IMR-90 (cell line): ENCODE measurements around the gene LRP5. TPM values are rescaled to one million over a fixed set of nuclear protein-coding genes. Genes with fewer than 3 reads are reported as not detected.
A peak's percentile ranks its signal among the peaks of the same experiment; 100 is the strongest.

Experiments
- ATAC-seq: fragments of 200-7000 bp; cut with Tn5 transposase; 2 replicates; pipeline ENCODE4 v1.9.1; 2020; ENCODE audit warnings: low read depth, mild to moderate bottlenecking, moderate library complexity
- BruUV-seq: library from RNA; stranded (reverse); fragments of 400-500 nt; replicated peaks from 2 replicates; lab custom pipeline; 2021; lab: Mats Ljungman, UMichigan
- CTCF ChIA-PET: fragments of 300-600 bp; formaldehyde crosslinking; extraction: SDS; loops from one replicate; lab custom pipeline; 2021; ENCODE audit warnings: antibody characterized with exemption; lab: Yijun Ruan, JAX
- POLR2A ChIA-PET: fragments of 300-600 bp; sonication (Branson Sonifier 250); formaldehyde crosslinking; loops from one replicate; lab custom pipeline; 2022; ENCODE audit warnings: antibody characterized with exemption; ENCODE audit not compliant: unreplicated experiment; lab: Charles Lee
- DNase-seq: peaks from one replicate; pipeline ENCODE4 v3.0.0; 2013
- H2AFZ ChIP-seq: replicated peaks from 2 replicates; pipeline ENCODE3; 2013; ENCODE audit warnings: low read length, mild to moderate bottlenecking; ENCODE audit not compliant: poor library complexity
- H2AK5ac ChIP-seq: 2 replicates; pipeline ENCODE4 v1.6.1; 2013; ENCODE audit warnings: low read depth, low read length, inconsistent platforms
- H2AK9ac ChIP-seq: replicated peaks from 2 replicates; pipeline ENCODE3; 2013; ENCODE audit warnings: mild to moderate bottlenecking, low read depth, low read length, moderate library complexity; ENCODE audit not compliant: poor library complexity
- H2BK120ac ChIP-seq: 2 replicates; pipeline ENCODE4 v1.6.1; 2013; ENCODE audit warnings: low read depth, low read length, inconsistent platforms
- H2BK15ac ChIP-seq: 3 replicates; pipeline ENCODE4 v1.6.1; 2013; ENCODE audit warnings: low read depth, low read length, inconsistent platforms
- H2BK20ac ChIP-seq: 2 replicates; pipeline ENCODE4 v1.6.1; 2013; ENCODE audit warnings: low read depth, mild to moderate bottlenecking, inconsistent platforms, low read length, moderate library complexity
- H2BK5ac ChIP-seq: 2 replicates; pipeline ENCODE4 v1.6.1; 2013; ENCODE audit warnings: mild to moderate bottlenecking, low read depth, low read length, inconsistent platforms; ENCODE audit not compliant: poor library complexity, severe bottlenecking
- H3K14ac ChIP-seq: replicated peaks from 2 replicates; pipeline ENCODE4 v1.6.1; 2013; ENCODE audit warnings: low read depth, low read length, inconsistent platforms
- H3K18ac ChIP-seq: 2 replicates; pipeline ENCODE4 v1.6.1; 2013; ENCODE audit warnings: low read depth, low read length, control low read depth
- H3K23ac ChIP-seq: 2 replicates; pipeline ENCODE4 v1.6.1; 2013; ENCODE audit warnings: low read depth, low read length, inconsistent platforms
- H3K27ac ChIP-seq: 2 replicates; pipeline ENCODE4 v1.5.1; 2013; ENCODE audit warnings: mild to moderate bottlenecking, control low read depth, low read length; ENCODE audit not compliant: insufficient read depth
- H3K27me3 ChIP-seq: 2 replicates; pipeline ENCODE4 v1.6.1; 2013; ENCODE audit warnings: low read length; ENCODE audit not compliant: control insufficient read depth, insufficient read depth
- H3K36me3 ChIP-seq: 2 replicates; pipeline ENCODE4 v1.6.1; 2013; ENCODE audit warnings: low read length, mixed read lengths; ENCODE audit not compliant: control insufficient read depth, insufficient read depth
- H3K4ac ChIP-seq: 2 replicates; pipeline ENCODE4 v1.6.1; 2013; ENCODE audit warnings: low read depth, low read length, inconsistent platforms
- H3K4me1 ChIP-seq: 2 replicates; pipeline ENCODE4 v1.6.1; 2013; ENCODE audit warnings: low read length, mixed read lengths; ENCODE audit not compliant: control insufficient read depth, insufficient read depth
- H3K4me2 ChIP-seq: 2 replicates; pipeline ENCODE4 v1.6.1; 2013; ENCODE audit warnings: low read depth, mild to moderate bottlenecking, control low read depth, low read length, moderate library complexity
- H3K4me3 ChIP-seq: 2 replicates; pipeline ENCODE4 v1.5.1; 2013; ENCODE audit warnings: low read depth, mild to moderate bottlenecking, control low read depth, low read length, moderate library complexity; ENCODE audit not compliant: insufficient read depth
- H3K56ac ChIP-seq: 2 replicates; pipeline ENCODE4 v1.6.1; 2013; ENCODE audit warnings: low read length, inconsistent platforms; ENCODE audit not compliant: insufficient read depth; ENCODE audit errors: extremely low read depth
- H3K79me1 ChIP-seq, 2 experiments: 2 replicates each; pipeline ENCODE4 v1.6.1; 2013; ENCODE audit warnings: low read length in 2 of 2, inconsistent platforms in 1 of 2, low read depth in 1 of 2
- H3K9ac ChIP-seq: 2 replicates; pipeline ENCODE4 v1.6.1; 2013; ENCODE audit warnings: low read depth, low read length, control low read depth
- H3K9me1 ChIP-seq: 2 replicates; pipeline ENCODE4 v1.6.1; 2013; ENCODE audit warnings: low read length, inconsistent platforms; ENCODE audit not compliant: insufficient read depth
- H3K9me3 ChIP-seq: 2 replicates; pipeline ENCODE4 v1.6.1; 2013; ENCODE audit warnings: low read length; ENCODE audit not compliant: control insufficient read depth, insufficient read depth
- H4K20me1 ChIP-seq: 2 replicates; pipeline ENCODE4 v1.6.1; 2013; ENCODE audit warnings: low read length, inconsistent platforms; ENCODE audit not compliant: insufficient read depth
- H4K5ac ChIP-seq: 2 replicates; pipeline ENCODE4 v1.6.1; 2013; ENCODE audit warnings: mild to moderate bottlenecking, low read depth, low read length, control low read depth
- H4K8ac ChIP-seq, 2 experiments: 2 replicates each; pipeline ENCODE4 v1.6.1; 2013; ENCODE audit warnings: low read depth in 2 of 2, low read length in 2 of 2, control low read depth in 1 of 2, inconsistent platforms in 1 of 2
- H4K91ac ChIP-seq: 2 replicates; pipeline ENCODE4 v1.6.1; 2013; ENCODE audit warnings: low read depth, low read length, inconsistent platforms; ENCODE audit not compliant: insufficient read depth
- BHLHE40 ChIP-seq: fragments of 150-350 bp; IDR thresholded peaks from 2 replicates; pipeline ENCODE4 v1.6.1; 2016; ENCODE audit warnings: mild to moderate bottlenecking, low read depth, low read length
- CEBPB ChIP-seq: IDR thresholded peaks from 2 replicates; pipeline ENCODE4 v1.6.1; 2012; ENCODE audit warnings: low read depth, low read length, improper control_type of control experiment
- CHD1 ChIP-seq: IDR thresholded peaks from 2 replicates; pipeline ENCODE4 v1.6.1; 2012; ENCODE audit warnings: low read depth, low read length, improper control_type of control experiment
- FOS ChIP-seq: fragments of 150-350 bp; IDR thresholded peaks from 2 replicates; pipeline ENCODE4 v1.6.1; 2016; ENCODE audit warnings: low read depth, low read length
- MAFK ChIP-seq: IDR thresholded peaks from 2 replicates; pipeline ENCODE4 v1.6.1; 2012; ENCODE audit warnings: low read depth, low read length, improper control_type of control experiment
- MAZ ChIP-seq: IDR thresholded peaks from 2 replicates; pipeline ENCODE4 v1.6.1; 2012; ENCODE audit warnings: low read depth, mild to moderate bottlenecking, low read length, improper control_type of control experiment, moderate library complexity, borderline replicate concordance
- MXI1 ChIP-seq: IDR thresholded peaks from 2 replicates; pipeline ENCODE4 v1.6.1; 2012; ENCODE audit warnings: low read depth, mild to moderate bottlenecking, low read length, moderate library complexity, borderline replicate concordance
- NFE2L2 ChIP-seq: fragments of 150-350 bp; IDR thresholded peaks from 2 replicates; pipeline ENCODE4 v1.6.1; 2016; ENCODE audit warnings: low read depth, mild to moderate bottlenecking, low read length
- POLR2A ChIP-seq: IDR thresholded peaks from 2 replicates; pipeline ENCODE4 v1.6.1; 2012; ENCODE audit warnings: mild to moderate bottlenecking, low read depth, low read length
- RAD21 ChIP-seq: IDR thresholded peaks from 2 replicates; pipeline ENCODE4 v1.6.1; 2012; ENCODE audit warnings: low read length, improper control_type of control experiment
- RFX5 ChIP-seq: IDR thresholded peaks from 2 replicates; pipeline ENCODE4 v1.8.0; 2012; ENCODE audit warnings: low read depth, mild to moderate bottlenecking, low read length, moderate library complexity
- SMC3 ChIP-seq: fragments of 150-350 bp; IDR thresholded peaks from 2 replicates; pipeline ENCODE4 v1.6.1; 2016; ENCODE audit warnings: low read depth, mild to moderate bottlenecking, antibody characterized with exemption, low read length, moderate library complexity
- WGBS, 2 experiments: methylation state at CpG; one replicate each; pipeline versions ENCODE4 v1.1.5 to v1.1.7; 2013; ENCODE audit warnings: missing lambda C conversion rate in 2 of 2; ENCODE audit not compliant: insufficient read length in 1 of 2; ENCODE audit errors: extremely low coverage in 2 of 2; 5-methylcytosine and 5-hydroxymethylcytosine counted together
- dilution Hi-C: fragments of 300-500 bp; cut with HindIII; formaldehyde crosslinking; loops from one replicate; pipeline ENCODE4 v1.14.3; 2018; ENCODE audit warnings: low sequenced_read_pairs; ENCODE audit not compliant: unreplicated experiment
- in situ Hi-C: fragments of 300-500 bp; cut with MboI; formaldehyde crosslinking; loops from 3 replicates; pipeline ENCODE4 v1.14.3; 2019; ENCODE audit warnings: low sequenced_read_pairs, inconsistent platforms, mixed read lengths
- intact Hi-C: fragments of 100-400 bp; cut with micrococcal nuclease; formaldehyde crosslinking; loops from 2 replicates; pipeline ENCODE4 v1.10.0; 2022
- polyA plus RNA-seq, 3 experiments: library from polyadenylated mRNA; depleted of rRNA; stranded (reverse); fragments of >200 nt; gene quantifications; 2 replicates each; pipeline ENCODE4 v1.2.3, GENCODE V29; 2012; ENCODE audit warnings: low replicate concordance in 1 of 3
- total RNA-seq: library from RNA; depleted of rRNA; stranded (reverse); fragments of >200 nt; gene quantifications from 2 replicates; pipeline ENCODE4 v1.2.3, GENCODE V29; 2012
- TF ChIP-seq, protein P1 (sequence below): fragments of 150-350 bp; IDR thresholded peaks from 2 replicates; pipeline ENCODE4 v1.6.1; 2016; ENCODE audit warnings: low read depth, mild to moderate bottlenecking, low read length, moderate library complexity, borderline replicate concordance
- TF ChIP-seq, protein P2 (sequence below): conservative IDR thresholded peaks from 2 replicates; pipeline ENCODE4 v1.5.1; 2012; ENCODE audit warnings: mild to moderate bottlenecking, low read depth, low read length, improper control_type of control experiment
- TF ChIP-seq, protein P3 (sequence below): fragments of 150-350 bp; IDR thresholded peaks from 2 replicates; pipeline ENCODE4 v1.6.1; 2017; ENCODE audit warnings: mild to moderate bottlenecking, antibody characterized with exemption, low read length, low read depth

The LRP5 gene
- total and polyA plus RNA-seq, 2 of the 4 experiments (the other 2 are of a cell fraction), result 10.4 to 15.0 TPM

DNA sequence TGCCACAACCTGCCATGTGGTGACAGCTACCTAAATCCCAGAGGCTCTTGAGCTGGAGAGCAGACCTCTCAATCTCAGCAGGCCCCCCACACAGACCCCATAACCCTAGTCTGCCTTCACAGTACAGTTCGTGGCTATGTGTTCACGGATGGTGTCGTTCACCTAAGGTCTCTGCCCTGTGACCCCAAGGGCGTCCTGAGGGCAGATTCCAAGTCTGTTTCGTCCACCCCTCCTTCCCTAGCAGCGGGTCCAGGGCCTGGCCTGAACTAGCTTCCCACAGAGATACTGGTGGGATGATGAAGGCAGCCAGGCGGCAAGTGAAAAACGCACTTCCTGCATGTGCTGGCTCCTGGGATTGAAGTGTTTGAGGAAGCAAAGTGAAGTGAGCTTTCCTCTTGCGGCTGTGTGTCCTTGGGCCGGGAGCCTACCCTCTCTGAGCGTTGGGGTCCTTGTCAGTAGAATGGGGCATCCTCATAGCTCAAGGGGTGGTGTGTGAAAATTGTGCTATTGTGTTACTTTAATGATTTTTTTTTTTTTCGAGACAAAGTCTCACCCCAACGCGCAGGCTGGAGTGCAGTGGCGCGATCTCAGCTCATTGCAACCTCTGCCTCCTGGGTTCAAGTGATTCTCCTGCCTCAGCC is 70.1 kb downstream of the LRP5 start:
- POLR2A ChIA-PET, result no interaction called here
- DNase-seq (no peak), ATAC-seq (no peak)
- Histone ChIP-seq H4K8ac (no peak overlapping the region), H2BK120ac (no peak overlapping the region), H3K56ac (no peak overlapping the region), H3K4me2 (no peak overlapping the region), H2AK9ac (no peak overlapping the region), H4K20me1 (peaks cover 47% of the 10 kb centered on the region), H3K4me3 (no peak overlapping the region), H3K27me3 (no peaks in the 10 kb centered on the region), H3K18ac (no peak overlapping the region), H2AFZ (no peak overlapping the region), H3K9me3 (peaks cover 2% of the 10 kb centered on the region; the same call in 1 of the 2 replicates), H3K9me1 (peaks cover 9% of the 10 kb centered on the region; the same call in 1 of the 2 replicates), H3K23ac (no peak overlapping the region), H3K4me1 (peaks cover 20% of the 10 kb centered on the region), H2AK5ac (no peak overlapping the region), H3K36me3 (peaks cover 13% of the 10 kb centered on the region; the same call in 1 of the 2 replicates), H3K4ac (0 out of 2 replicates have a peak overlapping the region, but pooled peaks have one; percentile 21), H3K79me1 (peaks cover 0 to 10% of the 10 kb centered on the region in 2 experiments; a peak in 1 of 4 replicates), H4K91ac (no peak overlapping the region), H3K9ac (no peak overlapping the region), H2BK20ac (no peak overlapping the region), H2BK5ac (no peak overlapping the region), H4K5ac (no peak overlapping the region), H3K27ac (no peak overlapping the region), H2BK15ac (no peak overlapping the region), H3K14ac (no peak overlapping the region)
- CTCF ChIA-PET, result interaction anchor here (1.3 kb wide), 1 partner anchor 125 kb away, joined by 4 read pairs; no protein-coding TSS in a partner anchor
- intact Hi-C loops, result loop anchor here (5.0 kb wide), 2 partner anchors 45 to 175 kb away; no protein-coding TSS in a partner anchor
- dilution Hi-C loops, result no loop called here
- in situ Hi-C loops, result loop anchor here (5.0 kb wide), 2 partner anchors 75 to 115 kb away; no protein-coding TSS in a partner anchor
- no TSS peak for BruUV-seq
- 100% methylated on average over 6 of the region's 16 CpGs; no CpG with 5 or more reads in 1 of the 2 experiments for WGBS, 2 experiments
- TF ChIP-seq FOS, result no peak
- TF ChIP-seq MAFK, result no peak
- no peak for TF ChIP-seq SMC3
- TF ChIP-seq CHD1, result no peak
- TF ChIP-seq, protein P1, sequence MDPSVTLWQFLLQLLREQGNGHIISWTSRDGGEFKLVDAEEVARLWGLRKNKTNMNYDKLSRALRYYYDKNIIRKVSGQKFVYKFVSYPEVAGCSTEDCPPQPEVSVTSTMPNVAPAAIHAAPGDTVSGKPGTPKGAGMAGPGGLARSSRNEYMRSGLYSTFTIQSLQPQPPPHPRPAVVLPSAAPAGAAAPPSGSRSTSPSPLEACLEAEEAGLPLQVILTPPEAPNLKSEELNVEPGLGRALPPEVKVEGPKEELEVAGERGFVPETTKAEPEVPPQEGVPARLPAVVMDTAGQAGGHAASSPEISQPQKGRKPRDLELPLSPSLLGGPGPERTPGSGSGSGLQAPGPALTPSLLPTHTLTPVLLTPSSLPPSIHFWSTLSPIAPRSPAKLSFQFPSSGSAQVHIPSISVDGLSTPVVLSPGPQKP, result no peak
- no peak for TF ChIP-seq MXI1
- TF ChIP-seq RAD21, result no peak
- TF ChIP-seq, protein P2, sequence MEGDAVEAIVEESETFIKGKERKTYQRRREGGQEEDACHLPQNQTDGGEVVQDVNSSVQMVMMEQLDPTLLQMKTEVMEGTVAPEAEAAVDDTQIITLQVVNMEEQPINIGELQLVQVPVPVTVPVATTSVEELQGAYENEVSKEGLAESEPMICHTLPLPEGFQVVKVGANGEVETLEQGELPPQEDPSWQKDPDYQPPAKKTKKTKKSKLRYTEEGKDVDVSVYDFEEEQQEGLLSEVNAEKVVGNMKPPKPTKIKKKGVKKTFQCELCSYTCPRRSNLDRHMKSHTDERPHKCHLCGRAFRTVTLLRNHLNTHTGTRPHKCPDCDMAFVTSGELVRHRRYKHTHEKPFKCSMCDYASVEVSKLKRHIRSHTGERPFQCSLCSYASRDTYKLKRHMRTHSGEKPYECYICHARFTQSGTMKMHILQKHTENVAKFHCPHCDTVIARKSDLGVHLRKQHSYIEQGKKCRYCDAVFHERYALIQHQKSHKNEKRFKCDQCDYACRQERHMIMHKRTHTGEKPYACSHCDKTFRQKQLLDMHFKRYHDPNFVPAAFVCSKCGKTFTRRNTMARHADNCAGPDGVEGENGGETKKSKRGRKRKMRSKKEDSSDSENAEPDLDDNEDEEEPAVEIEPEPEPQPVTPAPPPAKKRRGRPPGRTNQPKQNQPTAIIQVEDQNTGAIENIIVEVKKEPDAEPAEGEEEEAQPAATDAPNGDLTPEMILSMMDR, result no peak
- no peak for TF ChIP-seq CEBPB
- TF ChIP-seq MAZ, result no peak
- TF ChIP-seq RFX5, result no peak
- TF ChIP-seq NFE2L2, result no peak
- TF ChIP-seq BHLHE40, result no peak
- TF ChIP-seq POLR2A, result no peak
- TF ChIP-seq, protein P3, sequence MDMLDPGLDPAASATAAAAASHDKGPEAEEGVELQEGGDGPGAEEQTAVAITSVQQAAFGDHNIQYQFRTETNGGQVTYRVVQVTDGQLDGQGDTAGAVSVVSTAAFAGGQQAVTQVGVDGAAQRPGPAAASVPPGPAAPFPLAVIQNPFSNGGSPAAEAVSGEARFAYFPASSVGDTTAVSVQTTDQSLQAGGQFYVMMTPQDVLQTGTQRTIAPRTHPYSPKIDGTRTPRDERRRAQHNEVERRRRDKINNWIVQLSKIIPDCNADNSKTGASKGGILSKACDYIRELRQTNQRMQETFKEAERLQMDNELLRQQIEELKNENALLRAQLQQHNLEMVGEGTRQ, result no peak
